ENCODE data around the gene EEF2. TPM values are rescaled to one million over a fixed set of nuclear protein-coding genes. Genes with fewer than 3 reads are reported as not detected.
"Not testable (repeated sequence)": the region's sequence is repeated elsewhere in the genome, so short reads cannot be mapped to it uniquely, and the experiment has no call there.

Gene EEF2
- polyA plus RNA-seq, 3 donors, result 264 to 836 (median 323) TPM

DNA sequence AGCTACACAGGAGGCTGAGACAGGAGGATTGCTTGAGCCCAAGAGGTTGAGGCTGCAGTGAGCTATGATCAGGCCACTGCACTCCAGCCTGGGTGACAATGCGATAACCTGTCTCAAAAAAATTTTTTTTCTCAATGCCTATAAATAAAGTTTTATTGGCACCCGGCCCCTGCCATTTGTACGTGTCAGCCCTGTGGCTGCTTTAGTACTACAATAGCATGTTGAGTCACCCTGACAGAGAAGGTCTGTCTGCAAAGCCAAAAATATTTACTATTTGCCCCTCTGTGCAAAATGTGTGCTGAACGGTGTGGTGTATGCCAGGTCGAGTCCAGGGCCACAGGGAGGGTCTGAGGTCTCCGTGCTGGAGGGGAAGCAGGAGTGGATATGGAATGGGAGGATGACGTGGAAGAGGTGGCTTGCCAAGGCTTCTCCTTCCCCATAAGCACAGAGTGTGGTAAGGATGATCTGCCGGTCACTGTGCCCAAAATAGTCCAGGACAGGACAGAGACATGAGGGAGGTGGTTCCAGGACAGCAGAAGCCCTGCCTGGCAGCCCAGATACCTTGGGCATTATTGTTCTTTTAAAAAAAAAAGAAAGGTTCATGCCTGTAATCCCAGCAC is 42.4 kb downstream of the EEF2 start:
- TF ChIP-seq, protein P1, sequence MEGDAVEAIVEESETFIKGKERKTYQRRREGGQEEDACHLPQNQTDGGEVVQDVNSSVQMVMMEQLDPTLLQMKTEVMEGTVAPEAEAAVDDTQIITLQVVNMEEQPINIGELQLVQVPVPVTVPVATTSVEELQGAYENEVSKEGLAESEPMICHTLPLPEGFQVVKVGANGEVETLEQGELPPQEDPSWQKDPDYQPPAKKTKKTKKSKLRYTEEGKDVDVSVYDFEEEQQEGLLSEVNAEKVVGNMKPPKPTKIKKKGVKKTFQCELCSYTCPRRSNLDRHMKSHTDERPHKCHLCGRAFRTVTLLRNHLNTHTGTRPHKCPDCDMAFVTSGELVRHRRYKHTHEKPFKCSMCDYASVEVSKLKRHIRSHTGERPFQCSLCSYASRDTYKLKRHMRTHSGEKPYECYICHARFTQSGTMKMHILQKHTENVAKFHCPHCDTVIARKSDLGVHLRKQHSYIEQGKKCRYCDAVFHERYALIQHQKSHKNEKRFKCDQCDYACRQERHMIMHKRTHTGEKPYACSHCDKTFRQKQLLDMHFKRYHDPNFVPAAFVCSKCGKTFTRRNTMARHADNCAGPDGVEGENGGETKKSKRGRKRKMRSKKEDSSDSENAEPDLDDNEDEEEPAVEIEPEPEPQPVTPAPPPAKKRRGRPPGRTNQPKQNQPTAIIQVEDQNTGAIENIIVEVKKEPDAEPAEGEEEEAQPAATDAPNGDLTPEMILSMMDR (IDR thresholded peaks at IDR 0.05), result no peak
- H3K36me3 ChIP-seq (replicated peaks in 1 of 2; ENCODE audit: control insufficient read depth in 1 of 2, insufficient read depth in 2 of 2, low read length in 2 of 2), result no peaks in the 10 kb centered on the region
- Mint-ChIP-seq H3K27me3 (ENCODE audit: low read depth in 3 of 3) (peaks cover 0 to 5% (median 4%) of the 10 kb centered on the region in 3 donors), H3K4me3 (no peak overlapping the region), H3K27ac (no peak overlapping the region), H3K4me1 (peaks cover 13% of the 10 kb centered on the region), H3K9me3 (peaks cover 0 to 2% (median 0%) of the 10 kb centered on the region in 7 donors), H3K36me3 (no peaks in the 10 kb centered on the region)
- H3K4me1 ChIP-seq (ENCODE audit: control insufficient read depth in 1 of 2, insufficient read depth in 2 of 2, low read length in 2 of 2), result peaks cover 11 to 13% of the 10 kb centered on the region in 2 donors
- DNase-seq, result no peak
- H3K79me2 ChIP-seq (ENCODE audit: insufficient read depth, low read length), result no peaks in the 10 kb centered on the region
- no peaks in the 10 kb centered on the region for H3K27me3 ChIP-seq (ENCODE audit: control insufficient read depth in 2 of 2, insufficient read depth in 2 of 2, low read length in 2 of 2)
- intact Hi-C loops (cut with micrococcal nuclease), result no loop called here
- H4K20me1 ChIP-seq (ENCODE audit: insufficient read depth, low read length), result no peaks in the 10 kb centered on the region
- no peak overlapping the region for H3K27ac ChIP-seq (ENCODE audit: low read depth in 1 of 2, low read length in 2 of 2)
- H3K9me3 ChIP-seq (replicated peaks in 1 of 2; ENCODE audit: control insufficient read depth in 1 of 2, insufficient read depth in 1 of 2, low read length in 2 of 2), result no peaks in the 10 kb centered on the region
- 94% methylated on average over 3 of the region's 8 CpGs for WGBS (ENCODE audit: insufficient coverage)
- H2AFZ ChIP-seq (ENCODE audit: insufficient read depth, low read depth, low read length, poor library complexity, severe bottlenecking), result no peak overlapping the region
- H3K4me2 ChIP-seq (replicated peaks; ENCODE audit: extremely low read depth, low read length, poor library complexity, severe bottlenecking), result no peak overlapping the region
- H3K9ac ChIP-seq (ENCODE audit: insufficient read depth, low read length, poor library complexity, severe bottlenecking), result no peak overlapping the region
- H3K4me3 ChIP-seq (replicated peaks in 1 of 3; ENCODE audit: low read depth in 2 of 3, low read length in 3 of 3), result no peak overlapping the region

DNA sequence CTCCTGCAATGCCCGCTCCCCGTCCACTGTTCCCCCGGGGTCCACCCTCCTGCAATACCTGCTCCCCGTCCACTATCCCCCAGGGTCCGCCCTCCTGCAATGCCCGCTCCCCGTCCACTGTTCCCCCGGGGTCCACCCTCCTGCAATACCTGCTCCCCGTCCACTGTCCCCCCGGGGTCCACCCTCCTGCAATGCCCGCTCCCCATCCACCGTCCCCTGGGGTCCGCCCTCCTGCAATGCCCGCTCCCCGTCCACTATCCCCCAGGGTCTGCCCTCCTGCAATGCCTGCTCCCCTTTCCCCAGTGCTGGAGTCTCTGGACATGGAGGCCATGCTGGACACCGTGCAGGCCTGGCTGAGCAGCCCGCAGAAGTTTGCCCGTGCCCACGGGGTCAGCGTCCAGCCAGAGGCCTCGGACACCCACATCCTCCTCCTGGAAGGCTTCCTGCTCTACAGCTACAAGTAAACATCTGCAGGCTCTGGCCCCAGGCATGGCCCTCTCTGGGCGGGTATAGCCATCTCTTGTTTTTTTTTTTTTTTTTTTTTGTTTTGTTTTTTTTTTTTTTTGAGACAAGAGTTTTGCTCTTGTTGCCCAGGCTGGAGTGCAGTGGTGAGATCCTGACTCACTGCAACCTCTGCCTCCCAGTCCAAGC is 46.8 kb downstream of the EEF2 start:
- intact Hi-C loops (cut with micrococcal nuclease); H3K36me3 ChIP-seq (replicated peaks in 1 of 2; ENCODE audit: control insufficient read depth in 1 of 2, insufficient read depth in 2 of 2, low read length in 2 of 2); H3K9me3 ChIP-seq (replicated peaks in 1 of 2; ENCODE audit: control insufficient read depth in 1 of 2, insufficient read depth in 1 of 2, low read length in 2 of 2); H3K4me3 ChIP-seq (replicated peaks in 1 of 3; ENCODE audit: low read depth in 2 of 3, low read length in 3 of 3); H3K27ac Mint-ChIP-seq; H3K4me2 ChIP-seq (replicated peaks; ENCODE audit: extremely low read depth, low read length, poor library complexity, severe bottlenecking); H3K36me3 Mint-ChIP-seq; H3K27ac ChIP-seq (ENCODE audit: low read depth in 1 of 2, low read length in 2 of 2); H3K79me2 ChIP-seq (ENCODE audit: insufficient read depth, low read length); H2AFZ ChIP-seq (ENCODE audit: insufficient read depth, low read depth, low read length, poor library complexity, severe bottlenecking); H3K4me1 Mint-ChIP-seq; H3K9ac ChIP-seq (ENCODE audit: insufficient read depth, low read length, poor library complexity, severe bottlenecking); H3K4me1 ChIP-seq (ENCODE audit: control insufficient read depth in 1 of 2, insufficient read depth in 2 of 2, low read length in 2 of 2); DNase-seq; H4K20me1 ChIP-seq (ENCODE audit: insufficient read depth, low read length); H3K4me3 Mint-ChIP-seq: not testable (repeated sequence)
- WGBS (ENCODE audit: insufficient coverage), result 96% methylated on average over 20 of the region's 22 CpGs
- peaks cover 0 to 11% (median 3%) of the 10 kb centered on the region in 7 donors for H3K9me3 Mint-ChIP-seq
- peaks cover 3 to 16% of the 10 kb centered on the region in 2 donors for H3K27me3 ChIP-seq (ENCODE audit: control insufficient read depth in 2 of 2, insufficient read depth in 2 of 2, low read length in 2 of 2)
- H3K27me3 Mint-ChIP-seq (ENCODE audit: low read depth in 3 of 3), result peaks cover 16 to 32% (median 30%) of the 10 kb centered on the region in 3 donors

All from CD14-positive monocyte (primary cell).